Erythroblast (primary cell): ENCODE results near the gene RPP38.

ENCODE experiments used
- GATA1 ChIP-seq: IDR thresholded peaks from 2 replicates; pipeline ENCODE4 v1.6.1; 2011; ENCODE audit warnings: low read depth, mild to moderate bottlenecking, control low read depth, low read length, moderate library complexity
- POLR2A ChIP-seq: IDR thresholded peaks from 2 replicates; pipeline ENCODE4 v1.6.1; 2011; ENCODE audit warnings: mild to moderate bottlenecking, low read length

GRCh38 chr10:15075421-15075820 lies 21.7 kb upstream of the RPP38 start:
- TF ChIP-seq POLR2A: no peak
- no peak for TF ChIP-seq GATA1
